ENCODE results near the gene ZCCHC14. TPM values are rescaled to one million over a fixed set of nuclear protein-coding genes. Genes with fewer than 3 reads are reported as not detected.

The ZCCHC14 gene
- total and polyA plus RNA-seq, 2 of the 8 experiments (the other 6 are each of a cell fraction or from before 2014, with no cell fraction given): 8.2 to 28.2 TPM

DNA sequence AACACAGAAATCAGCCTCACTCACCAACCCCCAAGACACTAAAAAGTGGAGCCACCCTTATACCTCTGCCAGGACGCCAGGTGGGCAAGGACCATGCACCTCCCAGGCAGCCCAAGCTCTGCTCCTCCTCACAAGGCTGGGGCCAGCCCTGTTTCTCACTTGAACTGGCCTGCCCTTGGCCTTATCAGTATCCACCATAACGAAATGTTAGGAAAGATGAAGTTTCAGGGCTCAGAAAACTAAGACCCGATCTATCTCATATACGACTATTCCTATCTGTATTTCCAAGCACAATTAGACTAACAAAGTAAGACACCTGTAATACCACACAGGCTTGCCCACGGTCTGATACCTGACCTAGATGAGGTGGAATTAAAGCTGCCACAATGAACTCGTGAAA, 116.2 kb downstream of the ZCCHC14 start:
- no peak overlapping the region for H2BK20ac ChIP-seq (ENCODE audit: low read length)
- peaks cover 2 to 7% of the 10 kb centered on the region in 2 experiments for H4K20me1 ChIP-seq (replicated peaks in 1 of 2; ENCODE audit: control insufficient read depth in 1 of 2, insufficient read depth in 2 of 2, low read length in 2 of 2)
- H3K4ac ChIP-seq (replicated peaks; ENCODE audit: insufficient read length, low read depth, low read length): no peak overlapping the region
- TF ChIP-seq SIX5 (IDR thresholded peaks at IDR 0.05; ENCODE audit: low read depth, low read length): no peak
- no peak for TF ChIP-seq POLR2A (IDR thresholded peaks at IDR 0.05; ENCODE audit: control extremely low read depth in 1 of 2, low read depth in 2 of 2, low read length in 2 of 2)
- TF ChIP-seq POLR2AphosphoS5 (IDR thresholded peaks at IDR 0.05; ENCODE audit: low read depth, low read length): no peak
- TF ChIP-seq MAFK (IDR thresholded peaks at IDR 0.05; ENCODE audit: low read depth, low read length): no peak
- no peak for TF ChIP-seq ASH2L (IDR thresholded peaks at IDR 0.05; ENCODE audit: low read length)
- TF ChIP-seq POU5F1 (IDR thresholded peaks at IDR 0.05; ENCODE audit: low read depth, low read length): no peak
- TF ChIP-seq EZH2 (IDR thresholded peaks at IDR 0.05; ENCODE audit: low read depth, low read length, severe bottlenecking): no peak
- no peak for TF ChIP-seq GABPA (IDR thresholded peaks at IDR 0.05; ENCODE audit: borderline replicate concordance, insufficient read depth, low read length)
- no peak for TF ChIP-seq CHD2 (IDR thresholded peaks at IDR 0.05; ENCODE audit: low read length)
- TF ChIP-seq FOSL1 (IDR thresholded peaks at IDR 0.05; ENCODE audit: insufficient read depth, low read depth, low read length): no peak
- H3K36me3 ChIP-seq (ENCODE audit: control insufficient read depth in 2 of 4, insufficient read depth in 4 of 4, low read length in 3 of 4): no peaks in the 10 kb centered on the region
- no peak overlapping the region for H2BK12ac ChIP-seq (ENCODE audit: low read depth, low read length)
- H4K5ac ChIP-seq (ENCODE audit: insufficient read length, low read depth, low read length): no peak overlapping the region
- 89% methylated on average over 6 of the region's 6 CpGs; no CpG with 5 or more reads in 1 of the 2 experiments for WGBS, 2 experiments (ENCODE audit: extremely low coverage in 1 of 2, insufficient coverage in 1 of 2, insufficient read length in 1 of 2, insufficient replicate concordance in 2 of 2, low coverage in 1 of 2, low lambda C conversion rate in 2 of 2, missing lambda C conversion rate in 1 of 2)
- DNase-seq (ENCODE audit: low read depth in 1 of 2, low spot score in 2 of 2) (no peak), FAIRE-seq (no peak)
- no peak overlapping the region for H4K91ac ChIP-seq (replicated peaks; ENCODE audit: insufficient read length, low read length)
- peaks cover 8% of the 10 kb centered on the region for H3K79me1 ChIP-seq (ENCODE audit: low read depth, low read length)
- no peak overlapping the region for H2AFZ ChIP-seq (ENCODE audit: low read length)
- H2BK15ac ChIP-seq (ENCODE audit: low read length): peak overlapping the region; percentile 81; the same call in 1 of the 2 replicates
- no peaks in the 10 kb centered on the region for H3K9me3 ChIP-seq (ENCODE audit: insufficient read depth in 2 of 2, low read depth in 1 of 2, low read length in 1 of 2)
- no peaks in the 10 kb centered on the region for H3K23me2 ChIP-seq (ENCODE audit: low read depth, low read length)
- CTCF ChIA-PET (ENCODE audit: partially characterized antibody): no interaction called here
- H3K4me3 ChIP-seq (ENCODE audit: extremely low read depth in 1 of 4, insufficient read depth in 2 of 4, low read depth in 3 of 4, low read length in 4 of 4): no peak overlapping the region
- H3K27me3 ChIP-seq (replicated peaks in 1 of 4; ENCODE audit: control insufficient read depth in 3 of 4, extremely low read depth in 1 of 4, insufficient read depth in 3 of 4, low read length in 3 of 4): no peaks in the 10 kb centered on the region
- H2BK5ac ChIP-seq (ENCODE audit: low read depth, low read length): no peak overlapping the region
- H3K9ac ChIP-seq (replicated peaks in 1 of 4; ENCODE audit: extremely low read depth in 1 of 4, low read depth in 3 of 4, low read length in 3 of 4): no peak overlapping the region
- H3K79me2 ChIP-seq (ENCODE audit: control insufficient read depth in 1 of 2, insufficient read depth in 2 of 2, low read length in 2 of 2): peaks cover 0 to 59% of the 10 kb centered on the region in 2 experiments; a peak in 2 of 4 replicates
- H3K4me1 ChIP-seq (replicated peaks in 1 of 4; ENCODE audit: control insufficient read depth in 3 of 4, insufficient read depth in 4 of 4, low read length in 3 of 4): no peaks in the 10 kb centered on the region
- H3K27ac ChIP-seq (ENCODE audit: low read depth, low read length): no peak overlapping the region
- H3K18ac ChIP-seq (ENCODE audit: extremely low read depth, low read length): no peak overlapping the region
- H3K14ac ChIP-seq (ENCODE audit: insufficient read length): no peak overlapping the region
- no peak overlapping the region for H2BK120ac ChIP-seq (replicated peaks; ENCODE audit: low read depth, low read length)
- H3K4me2 ChIP-seq (ENCODE audit: insufficient read depth in 1 of 2, low read depth in 2 of 2, low read length in 2 of 2): no peak overlapping the region
- H4K8ac ChIP-seq (ENCODE audit: extremely low read depth, insufficient read depth, low read length): no peak overlapping the region
- POLR2A ChIA-PET (ENCODE audit: partially characterized antibody): no interaction called here
- H3K23ac ChIP-seq (ENCODE audit: insufficient read length): no peak overlapping the region
- H3K56ac ChIP-seq (replicated peaks; ENCODE audit: insufficient read length, low read depth, low read length): no peak overlapping the region
- H2AK5ac ChIP-seq (ENCODE audit: low read depth, low read length): no peak overlapping the region
